ENCODE results near the gene PLCB3. TPM values are rescaled to one million over a fixed set of nuclear protein-coding genes. Genes with fewer than 3 reads are reported as not detected.

The PLCB3 gene
- total RNA-seq, 2 experiments from 2014 or later = 18.1 to 20.4 TPM

DNA sequence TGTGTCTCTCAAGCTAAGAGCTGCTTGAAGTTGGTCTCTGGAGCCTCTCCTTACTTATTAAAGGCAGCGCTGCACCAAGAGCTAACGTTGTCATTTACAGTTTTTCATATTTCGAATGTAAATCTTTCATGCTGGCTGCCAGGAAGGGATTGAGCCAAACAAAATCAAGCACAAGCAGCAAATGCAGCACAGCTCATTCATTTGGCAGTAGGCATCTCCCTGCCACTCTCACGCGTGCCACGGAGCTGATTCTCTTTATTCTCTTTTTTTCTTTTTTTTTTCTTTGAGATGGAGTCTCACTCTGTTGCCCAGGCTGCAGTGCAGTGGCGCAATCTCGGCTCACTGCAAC is 18.4 kb upstream of the PLCB3 start:
- Mint-ChIP-seq H3K4me3 (no peak overlapping the region), H3K9me3 (ENCODE audit: low read depth) (no peaks in the 10 kb centered on the region), H3K27me3 (no peaks in the 10 kb centered on the region), H3K36me3 (peaks cover 5% of the 10 kb centered on the region), H3K27ac (no peak overlapping the region), H3K4me1 (peaks cover 46% of the 10 kb centered on the region)
- DNase-seq (no peak), ATAC-seq (no peak)
- CTCF ChIA-PET = interaction anchor here (0.6 to 1.6 kb wide), 2 partner anchors 29 to 1501 kb away, joined by 4 to 5 read pairs; no protein-coding TSS in a partner anchor

DNA sequence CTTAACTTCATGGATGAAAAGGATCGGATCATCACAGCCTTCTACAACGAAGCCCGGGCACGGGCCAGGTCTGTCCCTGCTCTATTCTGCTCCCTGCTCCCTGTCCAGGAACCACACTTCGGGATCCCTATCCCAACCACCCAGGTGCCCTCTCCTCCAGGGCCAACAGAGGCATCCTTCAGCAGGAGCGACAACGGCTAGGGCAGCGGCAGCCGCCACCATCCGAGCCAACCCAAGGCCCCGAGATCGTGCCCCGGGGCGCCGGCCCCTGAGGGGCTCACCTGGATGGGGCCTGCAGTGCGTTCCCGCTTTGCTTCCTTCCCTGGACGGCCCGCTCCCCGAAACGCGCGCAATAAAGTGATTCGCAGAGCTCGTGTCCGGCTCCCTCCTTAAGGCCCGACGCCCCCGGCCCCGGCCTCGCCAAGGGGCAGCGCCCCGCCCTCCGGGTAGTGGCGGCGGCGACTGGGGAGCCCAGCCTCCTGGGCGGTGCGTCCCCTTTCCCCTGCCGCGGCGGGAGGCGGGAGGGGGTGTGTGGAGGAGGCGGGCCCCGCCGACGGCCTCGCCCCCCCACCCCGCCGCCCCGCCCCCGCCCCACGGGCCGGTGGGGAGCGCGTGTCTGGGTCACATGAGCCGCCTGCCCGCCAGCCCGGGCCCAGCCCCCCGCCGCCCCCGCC is 17.3 kb upstream of the PLCB3 start, which contains the start of gene VEGFB:
Gene VEGFB (plus strand): TSS at position 672 of the 674 bp plus-strand sequence. CDS start 250 bp downstream, outside the sequence.
- Mint-ChIP-seq H3K9me3 (ENCODE audit: low read depth) (no peaks in the 10 kb centered on the region), H3K27me3 (no peaks in the 10 kb centered on the region), H3K36me3 (peaks cover 3% of the 10 kb centered on the region), H3K27ac (peak within 1 kb of the TSS; percentile 73), H3K4me3 (peak within 1 kb of the TSS; percentile 81), H3K4me1 (peaks cover 43% of the 10 kb centered on the region)
- peak; percentile 80 for DNase-seq
- CTCF ChIA-PET = interaction anchor here (0.7 to 1.6 kb wide), 2 partner anchors 30 to 43 kb away, joined by 3 to 5 read pairs; no protein-coding TSS in a partner anchor
- peak; percentile 57 for ATAC-seq

DNA sequence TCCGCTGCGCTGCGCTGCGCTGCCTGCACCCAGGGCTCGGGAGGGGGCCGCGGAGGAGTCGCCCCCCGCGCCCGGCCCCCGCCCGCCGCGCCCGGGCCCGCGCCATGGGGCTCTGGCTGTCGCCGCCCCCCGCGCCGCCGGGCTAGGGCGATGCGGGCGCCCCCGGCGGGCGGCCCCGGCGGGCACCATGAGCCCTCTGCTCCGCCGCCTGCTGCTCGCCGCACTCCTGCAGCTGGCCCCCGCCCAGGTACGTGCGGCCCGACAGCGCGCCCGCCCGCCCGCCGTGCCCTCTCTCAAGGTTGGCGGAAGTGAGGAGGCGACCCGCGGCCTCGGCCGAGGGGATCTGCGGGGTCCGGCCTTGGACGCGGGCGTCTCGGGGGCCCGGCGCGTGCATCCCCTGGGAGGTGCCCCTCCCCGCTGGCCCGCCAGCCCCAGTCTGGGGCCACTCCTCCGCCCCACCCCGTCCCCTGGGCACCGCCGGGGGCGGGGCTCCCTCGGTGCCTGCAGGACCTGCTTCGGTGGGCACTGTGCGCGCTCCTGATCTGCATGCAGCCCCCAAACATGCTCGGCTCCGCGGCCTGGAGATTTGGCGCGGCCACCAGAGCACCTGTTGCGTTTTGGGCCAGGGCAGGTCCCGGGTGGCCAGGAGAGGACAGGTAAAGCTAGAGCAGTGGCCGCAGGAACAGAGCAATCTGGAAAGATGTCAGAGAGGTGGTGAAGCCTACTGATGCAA is 16.5 kb upstream of the PLCB3 start:
- H3K36me3 Mint-ChIP-seq = peaks cover 3% of the 10 kb centered on the region
- CTCF ChIA-PET = interaction anchor here (0.6 to 2.3 kb wide), 3 partner anchors 17 to 44 kb away, joined by 3 to 7 read pairs (median 6); no protein-coding TSS in a partner anchor
- peak overlapping the region; percentile 81 for H3K4me3 Mint-ChIP-seq
- peak; percentile 48 for ATAC-seq
- H3K9me3 Mint-ChIP-seq (ENCODE audit: low read depth) = no peaks in the 10 kb centered on the region
- peaks cover 38% of the 10 kb centered on the region for H3K4me1 Mint-ChIP-seq
- H3K27me3 Mint-ChIP-seq = no peaks in the 10 kb centered on the region
- peak overlapping the region; percentile 73 for H3K27ac Mint-ChIP-seq
- peak; percentile 69 for DNase-seq

DNA sequence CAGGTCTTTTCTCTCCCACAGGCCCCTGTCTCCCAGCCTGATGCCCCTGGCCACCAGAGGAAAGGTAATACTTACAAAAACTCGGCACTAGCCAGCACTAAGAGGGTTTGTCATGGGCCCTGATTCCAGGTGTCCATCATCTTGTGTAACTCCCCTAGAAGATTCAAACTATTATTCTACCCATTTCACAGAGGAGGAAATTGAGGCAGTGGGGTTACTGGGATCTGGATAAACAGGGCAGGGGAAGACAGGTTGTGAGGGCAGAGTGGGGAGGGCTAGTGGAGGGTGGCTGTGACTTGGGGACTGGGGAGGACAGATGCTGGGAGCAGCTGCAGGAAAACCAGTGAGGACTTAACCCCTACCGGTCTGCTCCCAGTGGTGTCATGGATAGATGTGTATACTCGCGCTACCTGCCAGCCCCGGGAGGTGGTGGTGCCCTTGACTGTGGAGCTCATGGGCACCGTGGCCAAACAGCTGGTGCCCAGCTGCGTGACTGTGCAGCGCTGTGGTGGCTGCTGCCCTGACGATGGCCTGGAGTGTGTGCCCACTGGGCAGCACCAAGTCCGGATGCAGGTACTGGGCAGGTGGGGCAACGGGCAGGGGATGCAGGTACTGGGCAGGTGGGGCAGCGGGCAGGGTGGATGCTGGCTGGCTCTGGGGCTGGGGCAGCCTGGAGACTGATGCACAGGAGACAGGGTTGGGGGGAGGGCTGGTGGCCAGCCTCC is 15.7 kb upstream of the PLCB3 start:
- H3K9me3 Mint-ChIP-seq (ENCODE audit: low read depth) = no peaks in the 10 kb centered on the region
- no peaks in the 10 kb centered on the region for H3K27me3 Mint-ChIP-seq
- peaks cover 44% of the 10 kb centered on the region for H3K4me1 Mint-ChIP-seq
- CTCF ChIA-PET = interaction anchor here (0.7 to 2.3 kb wide), 3 partner anchors 31 to 69 kb away, joined by 3 to 7 read pairs (median 3); no protein-coding TSS in a partner anchor
- DNase-seq (no peak), ATAC-seq (no peak)
- peak overlapping the region; percentile 81 for H3K4me3 Mint-ChIP-seq
- peak overlapping the region; percentile 73 for H3K27ac Mint-ChIP-seq
- peaks cover 3% of the 10 kb centered on the region for H3K36me3 Mint-ChIP-seq

DNA sequence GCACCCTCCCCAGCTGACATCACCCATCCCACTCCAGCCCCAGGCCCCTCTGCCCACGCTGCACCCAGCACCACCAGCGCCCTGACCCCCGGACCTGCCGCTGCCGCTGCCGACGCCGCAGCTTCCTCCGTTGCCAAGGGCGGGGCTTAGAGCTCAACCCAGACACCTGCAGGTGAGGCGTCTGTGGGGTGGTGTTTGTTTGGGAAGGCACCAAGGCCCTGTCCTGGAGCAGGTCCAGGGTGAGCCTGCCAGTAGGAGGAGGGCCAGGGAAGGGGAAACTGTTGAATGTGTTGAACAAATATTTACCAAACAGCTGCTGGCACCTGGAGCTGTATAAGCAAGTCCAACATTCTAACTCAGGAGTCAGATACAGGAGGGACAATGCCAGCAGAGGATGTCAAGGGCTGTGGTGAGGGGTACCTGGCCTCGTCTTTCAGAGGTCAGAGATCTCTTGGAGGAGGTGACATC is 13.8 kb upstream of the PLCB3 start:
- H3K27ac Mint-ChIP-seq = no peak overlapping the region
- H3K4me1 Mint-ChIP-seq = peaks cover 38% of the 10 kb centered on the region
- no peak for ATAC-seq
- CTCF ChIA-PET = interaction anchor here (1.3 kb wide), 1 partner anchor 11 kb away, joined by 6 read pairs; the partner anchor contains the start of genes NUDT22 and TRPT1
- H3K36me3 Mint-ChIP-seq = peaks cover 3% of the 10 kb centered on the region
- H3K27me3 Mint-ChIP-seq = no peaks in the 10 kb centered on the region
- no peak overlapping the region for H3K4me3 Mint-ChIP-seq
- no peak for DNase-seq
- H3K9me3 Mint-ChIP-seq (ENCODE audit: low read depth) = no peaks in the 10 kb centered on the region

DNA sequence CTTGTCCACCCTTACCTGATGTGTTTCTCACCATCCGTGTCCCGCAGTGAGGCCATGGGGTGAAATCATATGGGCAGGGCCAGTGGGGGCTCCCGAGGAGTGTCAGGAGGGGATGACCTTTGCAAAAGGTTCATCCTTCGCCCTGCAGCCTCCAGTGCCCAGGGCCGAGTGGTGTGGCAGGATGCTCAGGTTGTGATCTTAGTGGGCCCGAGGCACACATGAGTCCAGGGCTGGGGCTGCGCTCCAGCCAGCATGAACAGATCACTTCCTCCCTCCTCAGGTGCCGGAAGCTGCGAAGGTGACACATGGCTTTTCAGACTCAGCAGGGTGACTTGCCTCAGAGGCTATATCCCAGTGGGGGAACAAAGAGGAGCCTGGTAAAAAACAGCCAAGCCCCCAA is 13.3 kb upstream of the PLCB3 start:
- no peaks in the 10 kb centered on the region for H3K9me3 Mint-ChIP-seq (ENCODE audit: low read depth)
- no peak overlapping the region for H3K4me3 Mint-ChIP-seq
- CTCF ChIA-PET = interaction anchor here (2.7 kb wide), 1 partner anchor 11 kb away, joined by 9 read pairs; the partner anchor contains the start of genes NUDT22 and TRPT1
- H3K27ac Mint-ChIP-seq = peak overlapping the region; percentile 21
- H3K4me1 Mint-ChIP-seq = peaks cover 41% of the 10 kb centered on the region
- H3K27me3 Mint-ChIP-seq = no peaks in the 10 kb centered on the region
- DNase-seq (no peak), ATAC-seq (no peak)
- peaks cover 3% of the 10 kb centered on the region for H3K36me3 Mint-ChIP-seq

DNA sequence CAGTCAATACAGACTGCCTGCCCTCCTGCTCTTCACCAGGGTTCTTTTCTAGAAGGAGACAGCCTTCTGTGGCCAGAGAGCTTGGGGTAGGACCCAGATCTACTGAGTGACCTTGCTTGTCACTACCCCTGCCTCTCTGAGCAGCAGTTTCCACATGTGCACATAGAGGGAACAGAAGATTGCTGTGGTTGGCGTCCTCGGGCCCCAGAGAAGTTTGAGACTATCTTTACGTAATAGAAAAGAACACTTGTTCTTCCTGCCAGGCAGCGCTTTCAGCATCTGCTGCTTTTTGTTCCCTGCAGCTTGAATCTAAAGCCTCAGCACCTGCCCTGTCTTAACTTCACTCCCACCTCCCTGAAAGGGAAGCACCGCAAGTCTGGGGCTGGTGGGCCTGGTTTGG is 12.3 kb upstream of the PLCB3 start:
- Mint-ChIP-seq H3K4me1 (peaks cover 46% of the 10 kb centered on the region), H3K9me3 (ENCODE audit: low read depth) (no peaks in the 10 kb centered on the region), H3K36me3 (peaks cover 3% of the 10 kb centered on the region), H3K27ac (peak overlapping the region; percentile 44), H3K27me3 (no peaks in the 10 kb centered on the region), H3K4me3 (no peak overlapping the region)
- CTCF ChIA-PET = interaction anchor here (1.5 to 5.4 kb wide), 4 partner anchors 12 to 66 kb away, joined by 3 to 37 read pairs (median 12); partner anchors contain the start of genes ESRRA, FERMT3, NUDT22 and PLCB3
- no peak for ATAC-seq
- DNase-seq = no peak

DNA sequence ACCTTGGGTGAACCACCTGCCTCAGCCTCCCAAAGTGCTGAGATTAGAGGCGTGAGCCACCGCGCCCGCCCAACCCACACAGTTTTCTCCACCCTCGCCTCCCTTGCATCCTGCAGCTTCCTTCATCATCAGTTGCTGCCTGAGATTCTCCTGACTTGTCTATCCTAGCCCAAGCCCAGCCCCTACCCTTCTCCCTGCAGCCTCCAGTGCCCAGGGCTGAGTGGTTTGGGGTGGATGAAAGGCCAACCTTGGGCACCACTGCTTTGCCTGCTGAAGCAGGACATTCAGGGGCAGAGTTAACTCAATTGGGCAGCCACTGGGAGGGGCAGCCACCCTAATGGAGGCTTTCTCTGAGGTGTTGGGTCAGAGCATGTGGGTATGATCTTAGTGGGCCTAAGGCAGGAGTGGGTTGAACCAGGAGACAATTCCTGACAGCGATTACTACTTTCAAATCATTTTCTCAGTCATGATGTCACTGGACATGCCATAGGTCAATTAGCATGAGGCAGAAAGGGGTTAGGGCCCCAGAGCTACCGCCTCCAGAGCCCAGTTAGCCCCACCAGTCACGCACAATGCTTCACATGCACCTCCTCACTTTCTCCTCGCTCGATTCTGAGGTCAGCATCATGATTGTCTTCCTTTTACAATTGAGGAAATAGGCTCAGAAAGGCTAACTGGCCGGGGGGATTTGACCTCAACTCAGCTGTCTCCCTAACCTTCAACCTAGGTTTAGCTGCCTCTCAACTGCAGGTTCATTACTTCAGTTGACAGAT is 11.5 kb upstream of the PLCB3 start:
- Mint-ChIP-seq H3K36me3 (peaks cover 3% of the 10 kb centered on the region), H3K27ac (peak overlapping the region; percentile 95), H3K9me3 (ENCODE audit: low read depth) (no peaks in the 10 kb centered on the region), H3K4me3 (peak overlapping the region; percentile 83), H3K4me1 (peaks cover 50% of the 10 kb centered on the region), H3K27me3 (no peaks in the 10 kb centered on the region)
- ATAC-seq = no peak
- CTCF ChIA-PET = interaction anchor here (1.5 to 5.4 kb wide), 4 partner anchors 11 to 65 kb away, joined by 3 to 37 read pairs (median 12); partner anchors contain the start of genes ESRRA, FERMT3, NUDT22 and PLCB3
- no peak for DNase-seq

DNA sequence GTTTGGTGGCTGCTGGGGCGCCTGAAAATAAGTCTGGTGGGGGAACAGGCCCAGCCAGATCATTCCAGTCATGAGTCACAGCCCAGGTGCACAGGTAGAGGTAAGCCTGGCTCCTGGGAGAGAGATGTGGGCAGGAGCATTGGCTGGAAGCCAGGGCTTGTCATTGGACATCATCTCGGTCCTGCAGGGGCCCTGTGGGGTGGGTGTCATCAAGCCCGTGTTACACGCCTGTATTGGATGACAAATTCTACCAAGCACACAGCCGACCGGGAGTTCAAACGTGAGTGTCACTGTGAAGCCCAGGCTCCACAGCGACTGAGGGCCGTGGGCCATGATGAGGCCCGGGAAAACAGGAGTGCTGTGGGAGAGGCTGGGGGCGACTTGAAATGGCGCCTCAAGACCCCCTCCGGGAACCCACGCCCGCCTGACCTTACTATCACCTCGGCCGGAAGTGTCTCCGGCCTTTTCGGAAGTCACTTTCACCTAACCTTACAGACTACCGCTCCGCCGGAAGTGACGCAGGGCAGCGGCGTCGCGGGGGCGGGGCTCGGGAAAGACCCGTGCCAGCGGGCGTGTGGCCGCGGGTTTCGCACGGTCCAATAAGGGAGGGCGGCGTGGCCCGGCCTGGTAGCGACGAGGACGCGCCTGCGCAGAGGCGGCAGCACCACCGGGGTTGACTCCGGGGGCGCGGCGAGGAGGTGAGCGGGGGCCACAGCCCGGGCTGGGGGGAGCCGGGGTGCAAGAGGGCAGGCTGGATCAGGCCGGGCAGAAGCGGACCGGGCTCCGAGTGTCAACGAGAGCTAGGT is 10.7 kb upstream of the PLCB3 start, which contains the start of gene FKBP2:
Gene FKBP2 (plus strand): TSS at position 661 of the 806 bp plus-strand sequence. CDS start 1,293 bp downstream, outside the sequence.
- no peaks in the 10 kb centered on the region for H3K27me3 Mint-ChIP-seq
- ATAC-seq (peak; percentile 75), DNase-seq (peak; percentile 98)
- H3K4me3 Mint-ChIP-seq = peak within 1 kb of the TSS; percentile 83
- peaks cover 47% of the 10 kb centered on the region for H3K4me1 Mint-ChIP-seq
- CTCF ChIA-PET = interaction anchor here (0.6 to 12.3 kb wide), 16 partner anchors 9 to 1613 kb away, joined by 3 to 146 read pairs (median 6); partner anchors contain the start of genes CATSPERZ, ESRRA, FERMT3 and NUDT22
- H3K36me3 Mint-ChIP-seq = peaks cover 3% of the 10 kb centered on the region
- peak within 1 kb of the TSS; percentile 95 for H3K27ac Mint-ChIP-seq
- no peaks in the 10 kb centered on the region for H3K9me3 Mint-ChIP-seq (ENCODE audit: low read depth)

DNA sequence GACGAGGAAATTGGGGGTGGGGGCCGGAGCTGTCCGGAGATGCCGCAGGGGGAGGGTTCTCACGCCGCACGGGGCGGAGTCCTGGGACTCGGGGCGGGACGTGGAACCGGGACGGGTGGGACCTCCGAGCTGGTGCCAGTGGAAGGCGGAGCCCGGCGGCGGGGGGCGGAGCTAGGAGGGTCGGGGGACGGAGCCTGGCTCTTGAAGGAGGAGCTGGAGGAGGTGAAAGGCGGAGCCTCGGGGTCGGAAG is 10.2 kb upstream of the PLCB3 start:
- peaks cover 45% of the 10 kb centered on the region for H3K4me1 Mint-ChIP-seq
- H3K27me3 Mint-ChIP-seq = no peaks in the 10 kb centered on the region
- H3K36me3 Mint-ChIP-seq = peaks cover 3% of the 10 kb centered on the region
- CTCF ChIA-PET = interaction anchor here (0.6 to 12.3 kb wide), 14 partner anchors 9 to 1613 kb away, joined by 3 to 146 read pairs (median 6); partner anchors contain the start of genes CATSPERZ, ESRRA, FERMT3 and NUDT22
- H3K4me3 Mint-ChIP-seq = peak overlapping the region; percentile 83
- peak overlapping the region; percentile 95 for H3K27ac Mint-ChIP-seq
- ATAC-seq = peak; percentile 85
- no peak for DNase-seq
- no peaks in the 10 kb centered on the region for H3K9me3 Mint-ChIP-seq (ENCODE audit: low read depth)

DNA sequence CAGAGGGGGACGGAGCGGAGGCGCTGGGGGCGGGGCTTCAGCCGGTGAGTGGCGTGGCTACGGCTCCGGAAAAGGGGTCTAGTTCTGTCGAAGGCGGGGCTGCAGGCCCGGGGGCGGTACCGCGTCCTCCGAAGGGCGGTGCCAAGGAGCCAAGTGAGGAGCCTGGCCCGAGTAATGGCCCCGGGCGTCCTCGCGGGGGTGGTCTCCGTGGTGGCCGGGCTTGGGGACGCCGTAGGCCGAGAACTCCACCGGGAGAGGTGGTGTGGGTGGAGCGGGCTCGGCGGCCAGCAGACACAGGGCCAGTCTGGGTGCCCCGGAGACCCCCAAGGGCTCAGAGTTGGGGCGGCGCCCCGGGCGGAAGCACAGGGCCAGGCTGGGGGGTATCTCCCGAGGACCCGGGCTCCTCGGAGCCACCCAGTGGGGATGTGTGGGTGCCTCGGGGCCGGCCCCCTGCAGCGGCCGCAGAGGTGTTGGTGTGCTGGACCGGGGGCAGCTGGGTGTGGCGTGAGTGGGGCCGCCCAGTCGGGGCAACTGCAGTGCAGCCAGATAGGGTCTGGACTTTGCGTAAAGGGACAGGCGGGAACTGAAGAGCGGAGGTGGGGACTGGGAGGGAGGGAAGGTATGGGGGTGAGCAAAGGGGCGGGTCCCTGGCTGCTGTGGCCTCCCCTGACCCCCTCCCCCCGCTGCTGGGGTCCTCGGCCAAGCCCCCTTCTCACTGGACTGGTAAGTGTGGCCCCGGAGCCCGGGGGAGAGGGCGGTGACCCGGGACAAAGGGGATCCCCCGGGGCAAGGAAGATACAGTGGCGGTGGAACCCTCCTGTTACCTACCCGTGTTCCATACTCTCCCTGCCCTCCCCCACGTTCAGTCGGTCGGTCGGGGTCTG is 9.6 kb upstream of the PLCB3 start:
- Mint-ChIP-seq H3K4me1 (peaks cover 45% of the 10 kb centered on the region), H3K9me3 (ENCODE audit: low read depth) (no peaks in the 10 kb centered on the region), H3K4me3 (peak overlapping the region; percentile 83), H3K27me3 (no peaks in the 10 kb centered on the region), H3K27ac (peak overlapping the region; percentile 95), H3K36me3 (peaks cover 3% of the 10 kb centered on the region)
- peak; percentile 7 for ATAC-seq
- DNase-seq = peak; percentile 100
- CTCF ChIA-PET = interaction anchor here (0.6 to 12.3 kb wide), 17 partner anchors 9 to 1614 kb away, joined by 3 to 146 read pairs (median 6); partner anchors contain the start of genes CATSPERZ, ESRRA, FERMT3 and NUDT22

Data from activated CD8-positive, alpha-beta memory T cell treated with anti-CD3 and anti-CD28 coated beads, Interleukin-2, amount 10 ng/mL, durations not matched to agents 7 days and 5 days (primary cell).